H9 (cell line): ENCODE measurements around the gene TSC22D4. TPM values are rescaled to one million over a fixed set of nuclear protein-coding genes. Genes with fewer than 3 reads are reported as not detected.
A peak's percentile ranks its signal among the peaks of the same experiment; 100 is the strongest.

Experiments used
- DNase-seq: peaks from one replicate; pipeline ENCODE4 v3.0.0-alpha.2; 2017
- H2AFZ ChIP-seq: one replicate; pipeline ENCODE4 v1.6.1; 2013; ENCODE audit warnings: mild to moderate bottlenecking, low read length, control low read depth, moderate library complexity
- H2AK5ac ChIP-seq: 2 replicates; pipeline ENCODE4 v1.6.1; 2013; ENCODE audit warnings: low read length, control low read depth, mixed read lengths; ENCODE audit not compliant: insufficient read length
- H2BK120ac ChIP-seq: one replicate; pipeline ENCODE4 v1.6.1; 2013; ENCODE audit warnings: low read depth, mild to moderate bottlenecking, low read length, control low read depth, inconsistent platforms; ENCODE audit not compliant: poor library complexity, severe bottlenecking
- H2BK12ac ChIP-seq: 2 replicates; pipeline ENCODE4 v1.6.1; 2013; ENCODE audit warnings: low read length, control low read depth, mixed read lengths, low read depth; ENCODE audit not compliant: insufficient read length
- H2BK15ac ChIP-seq: 2 replicates; pipeline ENCODE4 v1.6.1; 2013; ENCODE audit warnings: low read depth, low read length, control low read depth
- H2BK20ac ChIP-seq: one replicate; pipeline ENCODE4 v1.6.1; 2013; ENCODE audit warnings: low read depth, mild to moderate bottlenecking, low read length, control low read depth, inconsistent platforms; ENCODE audit not compliant: poor library complexity, severe bottlenecking
- H2BK5ac ChIP-seq: 2 replicates; pipeline ENCODE4 v1.6.1; 2013; ENCODE audit warnings: low read length, control low read depth, mixed read lengths; ENCODE audit not compliant: insufficient read length
- H3K14ac ChIP-seq: 2 replicates; pipeline ENCODE4 v1.6.1; 2013; ENCODE audit warnings: low read length, control low read depth; ENCODE audit not compliant: insufficient read depth
- H3K18ac ChIP-seq: 2 replicates; pipeline ENCODE4 v1.6.1; 2013; ENCODE audit warnings: low read depth, mild to moderate bottlenecking, mixed read lengths, low read length, control low read depth; ENCODE audit not compliant: insufficient read length
- H3K23ac ChIP-seq: 2 replicates; pipeline ENCODE4 v1.6.1; 2013; ENCODE audit warnings: low read length, control low read depth, mixed read lengths, low read depth; ENCODE audit not compliant: insufficient read length
- H3K23me2 ChIP-seq: 2 replicates; pipeline ENCODE4 v1.6.1; 2013; ENCODE audit warnings: low read depth, mild to moderate bottlenecking, mixed read lengths, low read length, control low read depth; ENCODE audit not compliant: insufficient read length, poor library complexity, severe bottlenecking
- H3K27ac ChIP-seq: 2 replicates; pipeline ENCODE4 v1.5.1; 2013; ENCODE audit warnings: low read length, control low read depth, mixed read lengths, low read depth; ENCODE audit not compliant: insufficient read length
- H3K27me3 ChIP-seq: 2 replicates; pipeline ENCODE4 v1.6.1; 2013; ENCODE audit warnings: low read length, control low read depth, inconsistent platforms; ENCODE audit not compliant: insufficient read depth
- H3K4ac ChIP-seq: 2 replicates; pipeline ENCODE4 v1.6.1; 2013; ENCODE audit warnings: low read depth, mild to moderate bottlenecking, control low read depth, inconsistent platforms, low read length, moderate library complexity
- H3K4me1 ChIP-seq: 2 replicates; pipeline ENCODE4 v1.6.1; 2013; ENCODE audit warnings: low read length, control low read depth, inconsistent platforms; ENCODE audit not compliant: insufficient read depth
- H3K4me2 ChIP-seq: 2 replicates; pipeline ENCODE4 v1.6.1; 2013; ENCODE audit warnings: low read length, control low read depth, mixed read lengths; ENCODE audit not compliant: insufficient read length, insufficient read depth
- H3K56ac ChIP-seq: 2 replicates; pipeline ENCODE4 v1.6.1; 2013; ENCODE audit warnings: low read depth, mild to moderate bottlenecking, mixed read lengths, low read length, control low read depth; ENCODE audit not compliant: insufficient read length
- H3K79me1 ChIP-seq: 2 replicates; pipeline ENCODE4 v1.6.1; 2013; ENCODE audit warnings: low read depth, mild to moderate bottlenecking, moderate library complexity, low read length, control low read depth, inconsistent platforms; ENCODE audit not compliant: insufficient read depth, poor library complexity, severe bottlenecking
- H3K79me2 ChIP-seq: 2 replicates; pipeline ENCODE4 v1.6.1; 2013; ENCODE audit warnings: low read length, control low read depth, inconsistent platforms; ENCODE audit not compliant: insufficient read depth
- H3K9ac ChIP-seq: 2 replicates; pipeline ENCODE4 v1.6.1; 2013; ENCODE audit warnings: low read length, control low read depth, mixed read lengths; ENCODE audit not compliant: insufficient read length; ENCODE audit errors: extremely low read depth
- H3K9me3 ChIP-seq: one replicate; pipeline ENCODE4 v1.6.1; 2013; ENCODE audit warnings: low read depth, low read length, inconsistent platforms; ENCODE audit not compliant: control insufficient read depth
- H3T11ph ChIP-seq: one replicate; pipeline ENCODE4 v1.6.1; 2013; ENCODE audit warnings: mild to moderate bottlenecking, low read length, control low read depth, inconsistent platforms
- H4K20me1 ChIP-seq: one replicate; pipeline ENCODE4 v1.6.1; 2013; ENCODE audit not compliant: control insufficient read depth, insufficient read length, insufficient read depth
- H4K5ac ChIP-seq: 2 replicates; pipeline ENCODE4 v1.6.1; 2013; ENCODE audit warnings: low read depth, mild to moderate bottlenecking, mixed read lengths, low read length, control low read depth; ENCODE audit not compliant: insufficient read length
- H4K8ac ChIP-seq: replicated peaks from 2 replicates; pipeline ENCODE4 v1.6.1; 2013; ENCODE audit warnings: low read length, control low read depth, mixed read lengths, low read depth; ENCODE audit not compliant: insufficient read length
- H4K91ac ChIP-seq: 2 replicates; pipeline ENCODE4 v1.6.1; 2013; ENCODE audit warnings: low read depth, mild to moderate bottlenecking, moderate library complexity, mixed read lengths, low read length, control low read depth; ENCODE audit not compliant: insufficient read length
- H3K27ac Mint-ChIP-seq, 3 experiments: 2 replicates in 2 of 3; 3 replicates in 1 of 3; pipeline ENCODE4 v1.8.0; 2020 to 2021; ENCODE audit warnings: mixed read lengths in 3 of 3, mild to moderate bottlenecking in 1 of 3, moderate library complexity in 1 of 3
- H3K27me3 Mint-ChIP-seq: 2 replicates; pipeline ENCODE4 v1.8.0; 2021; ENCODE audit warnings: low read depth, mild to moderate bottlenecking, moderate library complexity, mixed read lengths
- H3K36me3 Mint-ChIP-seq, 3 experiments: 2 replicates in 2 of 3; 3 replicates in 1 of 3; pipeline ENCODE4 v1.8.0; 2020 to 2021; ENCODE audit warnings: low read depth in 3 of 3, mixed read lengths in 3 of 3; ENCODE audit not compliant: insufficient read depth in 1 of 3
- H3K4me1 Mint-ChIP-seq, 2 experiments: 2 replicates each; pipeline ENCODE4 v1.8.0; 2020; ENCODE audit warnings: mixed read lengths in 2 of 2
- H3K4me3 Mint-ChIP-seq, 2 experiments: 2 replicates in 1 of 2; 3 replicates in 1 of 2; pipeline ENCODE4 v1.8.0; 2020 to 2021; ENCODE audit warnings: mild to moderate bottlenecking in 2 of 2, mixed read lengths in 2 of 2, moderate library complexity in 1 of 2
- H3K9me3 Mint-ChIP-seq, 2 experiments: 2 replicates in 1 of 2; 3 replicates in 1 of 2; pipeline ENCODE4 v1.8.0; 2020; ENCODE audit warnings: mild to moderate bottlenecking in 2 of 2, mixed read lengths in 2 of 2, moderate library complexity in 1 of 2
- CTCF ChIP-seq: fragments of 200-600 bp; sonication (generic); conservative IDR thresholded peaks from 3 replicates; pipeline ENCODE4 v1.8.0; 2021; ENCODE audit warnings: antibody characterized with exemption, mild to moderate bottlenecking
- WGBS: extraction: QIAGEN DNeasy Blood & Tissue Kit; methylation state at CpG from one replicate; pipeline ENCODE4 v1.1.7; 2013; ENCODE audit warnings: missing lambda C conversion rate, low lambda C conversion rate, mixed read lengths; ENCODE audit not compliant: insufficient read length; ENCODE audit errors: extremely low coverage; 5-methylcytosine and 5-hydroxymethylcytosine counted together
- total RNA-seq: library from RNA; stranded (reverse); gene quantifications from 2 replicates; pipeline ENCODE4 v1.2.1, GENCODE V29; 2021

Gene TSC22D4
- total RNA-seq, 1 experiment from 2014 or later: 17.5 TPM

- WGBS: no CpG with 5 or more reads among the region's 13 CpGs
- Histone ChIP-seq H3K27me3 (no peaks in the 10 kb centered on the region), H3K4ac (no peak overlapping the region), H3K79me2 (no peaks in the 10 kb centered on the region), H2BK12ac (no peak overlapping the region), H3K4me1 (no peaks in the 10 kb centered on the region), H3K4me2 (no peak overlapping the region), H4K20me1 (peaks cover 4% of the 10 kb centered on the region), H3K9ac (no peak overlapping the region), H2AFZ (no peak overlapping the region), H3K23ac (no peak overlapping the region), H2BK120ac (no peak overlapping the region), H4K8ac (no peak overlapping the region), H3K27ac (no peak overlapping the region), H3K9me3 (no peaks in the 10 kb centered on the region), H2BK15ac (no peak overlapping the region), H2BK5ac (no peak overlapping the region), H3T11ph (no peak overlapping the region), H2BK20ac (no peak overlapping the region), H4K91ac (no peak overlapping the region), H3K79me1 (no peaks in the 10 kb centered on the region), H4K5ac (no peak overlapping the region), H2AK5ac (no peak overlapping the region), H3K56ac (no peak overlapping the region), H3K18ac (no peak overlapping the region), H3K23me2 (no peaks in the 10 kb centered on the region), H3K14ac (no peak overlapping the region)
- peak; percentile 96 for TF ChIP-seq CTCF
- Mint-ChIP-seq H3K9me3 (no peaks in the 10 kb centered on the region), H3K36me3 (peaks cover 0 to 5% (median 3%) of the 10 kb centered on the region in 3 experiments; a peak in 2 of 7 replicates), H3K4me3 (0 out of 5 replicates have a peak overlapping the region, but pooled peaks of 1 of the 2 experiments have one; percentile 12), H3K4me1 (peaks cover 10 to 26% of the 10 kb centered on the region in 2 experiments), H3K27ac (peak overlapping the region in 1 of 3 experiments; percentile 67; a peak in 1 of 7 replicates), H3K27me3 (no peaks in the 10 kb centered on the region; the same call in 1 of the 2 replicates)
- DNase-seq: peak; percentile 92
Measured at GRCh38 chr7:100469227-100470044, 9.6 kb downstream of the TSC22D4 start.
